GM19467 (cell line): ENCODE measurements around the gene TP53I3.
A peak's percentile ranks its signal among the peaks of the same experiment; 100 is the strongest.
"Not testable (repeated sequence)": the region's sequence is repeated elsewhere in the genome, so short reads cannot be mapped to it uniquely, and the experiment has no call there.

Experiments used
- ATAC-seq: cut with Tn5 transposase; IDR thresholded peaks from one replicate; pipeline ENCODE4 v1.9.1; 2021; ENCODE audit warnings: mild to moderate bottlenecking, moderate library complexity; ENCODE audit not compliant: unreplicated experiment

Gene TP53I3

GRCh38 chr2:24084386-24085199 is at the start of gene TP53I3:
Gene TP53I3, minus strand, starts transcription at chr2:24084834. Its CDS starts 508 bp downstream, at chr2:24084326.
- ATAC-seq = peak; percentile 76

GRCh38 chr2:24132543-24132942 is 47.9 kb upstream of the TP53I3 start:
- no peak for ATAC-seq

- no peak for ATAC-seq
These were observed 41.3 kb upstream of the TP53I3 start for GRCh38 chr2:24125956-24126355.

GRCh38 chr2:24123922-24124580 is 39.4 kb upstream of the TP53I3 start:
- ATAC-seq = peak; percentile 5

GRCh38 chr2:24123195-24123921 is 38.7 kb upstream of the TP53I3 start, which contains the start of the genes FAM228B and PFN4:
Gene FAM228B, plus strand, starts transcription at chr2:24123469. Its CDS starts 893 bp downstream, at chr2:24124362.
Gene PFN4, minus strand, starts transcription at chr2:24123334. Its CDS starts 799 bp downstream, at chr2:24122535.
- ATAC-seq = peak; percentile 85

- no peak for ATAC-seq
These were observed 37.9 kb upstream of the TP53I3 start for GRCh38 chr2:24122366-24123194.

- no peak for ATAC-seq
These were observed 36.8 kb upstream of the TP53I3 start for GRCh38 chr2:24121469-24121868.

GRCh38 chr2:24121066-24121465 is 36.4 kb upstream of the TP53I3 start:
- no peak for ATAC-seq

GRCh38 chr2:24117902-24118301 is 33.3 kb upstream of the TP53I3 start:
- ATAC-seq = no peak

- ATAC-seq = no peak
These were observed 30.4 kb upstream of the TP53I3 start for GRCh38 chr2:24115057-24115456.

GRCh38 chr2:24111407-24111901 is 26.8 kb upstream of the TP53I3 start:
- no peak for ATAC-seq

- no peak for ATAC-seq
These were observed 26.1 kb upstream of the TP53I3 start for GRCh38 chr2:24110660-24111303.

GRCh38 chr2:24109431-24109830 is 24.8 kb upstream of the TP53I3 start:
- ATAC-seq = not testable (repeated sequence)

GRCh38 chr2:24107336-24107735 is 22.7 kb upstream of the TP53I3 start:
- no peak for ATAC-seq

- no peak for ATAC-seq
These were observed 22.2 kb upstream of the TP53I3 start for GRCh38 chr2:24106786-24107185.

GRCh38 chr2:24105816-24106215 is 21.2 kb upstream of the TP53I3 start:
- no peak for ATAC-seq

- ATAC-seq = no peak
These were observed 20.3 kb upstream of the TP53I3 start for GRCh38 chr2:24104906-24105305.

GRCh38 chr2:24104110-24104650 is 19.5 kb upstream of the TP53I3 start:
- no peak for ATAC-seq

GRCh38 chr2:24102677-24103076 is 18.0 kb upstream of the TP53I3 start:
- no peak for ATAC-seq

GRCh38 chr2:24101992-24102391 is 17.4 kb upstream of the TP53I3 start:
- ATAC-seq = no peak
